H1 (cell line): ENCODE results near the gene POTEM. TPM values are rescaled to one million over a fixed set of nuclear protein-coding genes. Genes with fewer than 3 reads are reported as not detected.
"Not testable (repeated sequence)": the region's sequence is repeated elsewhere in the genome, so short reads cannot be mapped to it uniquely, and the experiment has no call there.

Experiments used
- CTCF ChIA-PET: fragments of 300-600 bp; sonication (Branson Sonifier 250); formaldehyde crosslinking; loops from one replicate; lab custom pipeline; 2021; ENCODE audit not compliant: partially characterized antibody; lab: Charles Lee
- POLR2A ChIA-PET: fragments of 300-600 bp; sonication (Branson Sonifier 250); formaldehyde crosslinking; loops from one replicate; lab custom pipeline; 2021; ENCODE audit warnings: inconsistent platforms; ENCODE audit not compliant: partially characterized antibody; lab: Charles Lee
- DNase-seq, 2 experiments: peaks; one replicate each; pipeline versions ENCODE4 v3.0.0 to v3.0.0-alpha.2; 2010 to 2022; ENCODE audit warnings: low spot score in 2 of 2, low read depth in 1 of 2, mixed read lengths in 1 of 2
- FAIRE-seq: peaks from 2 replicates; lab custom pipeline; 2011; peaks lifted over from hg19 to GRCh38; lab: Jason Lieb, UNC
- H2AFZ ChIP-seq: 2 replicates; pipeline ENCODE4 v1.8.1; 2012; ENCODE audit warnings: low read length, inconsistent platforms
- H2AK5ac ChIP-seq: 2 replicates; pipeline ENCODE4 v1.6.1; 2013; ENCODE audit warnings: low read depth, low read length
- H2BK120ac ChIP-seq: replicated peaks from 2 replicates; pipeline ENCODE3; 2013; ENCODE audit warnings: low read depth, low read length, inconsistent platforms
- H2BK12ac ChIP-seq: 2 replicates; pipeline ENCODE4 v1.6.1; 2013; ENCODE audit warnings: low read depth, low read length
- H2BK15ac ChIP-seq: 2 replicates; pipeline ENCODE4 v1.6.1; 2013; ENCODE audit warnings: low read length
- H2BK20ac ChIP-seq: 2 replicates; pipeline ENCODE4 v1.6.1; 2013; ENCODE audit warnings: low read length
- H2BK5ac ChIP-seq: 2 replicates; pipeline ENCODE4 v1.6.1; 2013; ENCODE audit warnings: low read depth, low read length
- H3K14ac ChIP-seq: 2 replicates; pipeline ENCODE4 v1.6.1; 2013; ENCODE audit warnings: inconsistent platforms; ENCODE audit not compliant: insufficient read length
- H3K18ac ChIP-seq: 2 replicates; pipeline ENCODE4 v1.6.1; 2013; ENCODE audit warnings: low read length; ENCODE audit errors: extremely low read depth
- H3K23ac ChIP-seq: 2 replicates; pipeline ENCODE4 v1.6.1; 2013; ENCODE audit warnings: inconsistent platforms; ENCODE audit not compliant: insufficient read length
- H3K23me2 ChIP-seq: 2 replicates; pipeline ENCODE4 v1.6.1; 2013; ENCODE audit warnings: low read depth, low read length
- H3K27ac ChIP-seq: 2 replicates; pipeline ENCODE4 v1.6.1; 2011; ENCODE audit warnings: low read depth, low read length, inconsistent platforms
- H3K27me3 ChIP-seq, 4 experiments: replicated peaks in 1 of 4; 1 replicate in 1 of 4; 2 replicates in 3 of 4; pipeline versions ENCODE4 v1.6.1 to v1.8.1; 2011 to 2013; ENCODE audit warnings: low read length in 3 of 4, mild to moderate bottlenecking in 3 of 4, inconsistent platforms in 2 of 4, mixed read lengths in 2 of 4, moderate library complexity in 1 of 4; ENCODE audit not compliant: control insufficient read depth in 3 of 4, insufficient read depth in 3 of 4; ENCODE audit errors: extremely low read depth in 1 of 4
- H3K36me3 ChIP-seq, 4 experiments: 2 replicates each; pipeline versions ENCODE4 v1.6.1 to v1.8.1; 2011 to 2013; ENCODE audit warnings: mild to moderate bottlenecking in 4 of 4, low read length in 3 of 4, moderate library complexity in 2 of 4, control low read depth in 1 of 4, inconsistent platforms in 1 of 4; ENCODE audit not compliant: insufficient read depth in 4 of 4, control insufficient read depth in 2 of 4
- H3K4ac ChIP-seq: replicated peaks from 2 replicates; pipeline ENCODE3; 2013; ENCODE audit warnings: low read length, low read depth, mixed read lengths, inconsistent platforms; ENCODE audit not compliant: insufficient read length
- H3K4me1 ChIP-seq, 4 experiments: replicated peaks in 1 of 4; 1 replicate in 1 of 4; 2 replicates in 3 of 4; pipeline versions ENCODE4 v1.6.1 to v1.8.1; 2011 to 2013; ENCODE audit warnings: low read length in 3 of 4, inconsistent platforms in 2 of 4, mixed read lengths in 1 of 4; ENCODE audit not compliant: insufficient read depth in 4 of 4, control insufficient read depth in 3 of 4
- H3K4me2 ChIP-seq, 2 experiments: 2 replicates each; pipeline versions ENCODE4 v1.6.1 to v1.8.1; 2011 to 2013; ENCODE audit warnings: low read depth in 2 of 2, low read length in 2 of 2, control low read depth in 1 of 2, inconsistent platforms in 1 of 2, mild to moderate bottlenecking in 1 of 2; ENCODE audit not compliant: insufficient read depth in 1 of 2
- H3K4me3 ChIP-seq, 4 experiments: fragments of 200-600, 300-600 bp in 1 of 4; sonication (generic), shearing (Covaris generic), sonication (Bioruptor Twin) in 1 of 4; 2 replicates each; pipeline versions ENCODE4 v1.5.1 to v1.8.1; 2011 to 2016; ENCODE audit warnings: low read length in 4 of 4, low read depth in 3 of 4, control low read depth in 2 of 4, inconsistent platforms in 2 of 4, mild to moderate bottlenecking in 2 of 4, mixed read lengths in 1 of 4, moderate library complexity in 1 of 4; ENCODE audit not compliant: insufficient read depth in 2 of 4; ENCODE audit errors: extremely low read depth in 1 of 4
- H3K56ac ChIP-seq: replicated peaks from 2 replicates; pipeline ENCODE3; 2013; ENCODE audit warnings: low read depth, mild to moderate bottlenecking, mixed read lengths, low read length, inconsistent platforms; ENCODE audit not compliant: insufficient read length
- H3K79me1 ChIP-seq: 2 replicates; pipeline ENCODE4 v1.6.1; 2013; ENCODE audit warnings: low read depth, low read length, control low read depth
- H3K79me2 ChIP-seq, 2 experiments: 2 replicates each; pipeline versions ENCODE4 v1.6.1 to v1.8.1; 2012 to 2013; ENCODE audit warnings: low read length in 2 of 2, mild to moderate bottlenecking in 2 of 2, inconsistent platforms in 1 of 2; ENCODE audit not compliant: insufficient read depth in 2 of 2, control insufficient read depth in 1 of 2
- H3K9ac ChIP-seq, 4 experiments: replicated peaks in 1 of 4; 1 replicate in 1 of 4; 2 replicates in 3 of 4; pipeline versions ENCODE4 v1.6.1 to v1.8.1; 2011 to 2013; ENCODE audit warnings: low read depth in 3 of 4, low read length in 3 of 4, control low read depth in 2 of 4, mild to moderate bottlenecking in 2 of 4, moderate library complexity in 2 of 4, inconsistent platforms in 1 of 4; ENCODE audit errors: extremely low read depth in 1 of 4
- H3K9me3 ChIP-seq, 2 experiments: 2 replicates each; pipeline versions ENCODE4 v1.6.1 to v1.8.1; 2012 to 2013; ENCODE audit warnings: mild to moderate bottlenecking in 2 of 2, moderate library complexity in 2 of 2, control low read depth in 1 of 2, inconsistent platforms in 1 of 2, low read depth in 1 of 2, low read length in 1 of 2, mixed read lengths in 1 of 2; ENCODE audit not compliant: insufficient read depth in 2 of 2
- H4K20me1 ChIP-seq, 2 experiments: replicated peaks in 1 of 2; 2 replicates each; pipeline versions ENCODE3 to v1.8.1; 2011 to 2013; ENCODE audit warnings: inconsistent platforms in 2 of 2, low read length in 2 of 2, mild to moderate bottlenecking in 1 of 2; ENCODE audit not compliant: insufficient read depth in 2 of 2, control insufficient read depth in 1 of 2
- H4K5ac ChIP-seq: 2 replicates; pipeline ENCODE4 v1.6.1; 2013; ENCODE audit warnings: low read length, low read depth, mixed read lengths, inconsistent platforms; ENCODE audit not compliant: insufficient read length
- H4K8ac ChIP-seq: 2 replicates; pipeline ENCODE4 v1.8.0; 2013; ENCODE audit warnings: mild to moderate bottlenecking, moderate library complexity, low read length, inconsistent platforms; ENCODE audit not compliant: insufficient read depth; ENCODE audit errors: extremely low read depth
- H4K91ac ChIP-seq: replicated peaks from 2 replicates; pipeline ENCODE3; 2013; ENCODE audit warnings: low read length, mixed read lengths, inconsistent platforms; ENCODE audit not compliant: insufficient read length
- WGBS, 2 experiments: shearing (Covaris generic) in 1 of 2; methylation state at CpG; one replicate each; pipeline versions ENCODE4 v1.1.6 to v1.1.7; 2013 to 2015; ENCODE audit warnings: low lambda C conversion rate in 2 of 2, mixed read lengths in 2 of 2, inconsistent platforms in 1 of 2, low coverage in 1 of 2, missing lambda C conversion rate in 1 of 2; ENCODE audit not compliant: insufficient replicate concordance in 2 of 2, insufficient coverage in 1 of 2, insufficient read length in 1 of 2; ENCODE audit errors: extremely low coverage in 1 of 2, missing lambda C conversion rate in 1 of 2; 5-methylcytosine and 5-hydroxymethylcytosine counted together
- polyA plus RNA-seq, 7 experiments: library from polyadenylated mRNA; depleted of rRNA in 3 of 7; stranded (reverse) in 5 of 7; unstranded in 2 of 7; fragments of >200 nt in 5 of 7; fragments of 200-250 nt in 2 of 7; gene quantifications; 1 replicate in 5 of 7; 2 replicates in 1 of 7; 4 replicates in 1 of 7; pipeline versions ENCODE4 v1.2.1 to v1.2.3, GENCODE V29; 2011 to 2013; ENCODE audit warnings: missing spikeins in 2 of 7, mixed read lengths in 2 of 7
- total RNA-seq: library from RNA; stranded (reverse); fragmentation: NEBNext Ultra II Directional; extraction: Animal tissue kit (Norgen Biotek cat#: 25700); gene quantifications from 2 replicates; pipeline ENCODE4 v1.2.1, GENCODE V29; 2021

Gene POTEM
- total and polyA plus RNA-seq, 2 of the 8 experiments (the other 6 are each of a cell fraction or from before 2014, with no cell fraction given) = not detected

DNA sequence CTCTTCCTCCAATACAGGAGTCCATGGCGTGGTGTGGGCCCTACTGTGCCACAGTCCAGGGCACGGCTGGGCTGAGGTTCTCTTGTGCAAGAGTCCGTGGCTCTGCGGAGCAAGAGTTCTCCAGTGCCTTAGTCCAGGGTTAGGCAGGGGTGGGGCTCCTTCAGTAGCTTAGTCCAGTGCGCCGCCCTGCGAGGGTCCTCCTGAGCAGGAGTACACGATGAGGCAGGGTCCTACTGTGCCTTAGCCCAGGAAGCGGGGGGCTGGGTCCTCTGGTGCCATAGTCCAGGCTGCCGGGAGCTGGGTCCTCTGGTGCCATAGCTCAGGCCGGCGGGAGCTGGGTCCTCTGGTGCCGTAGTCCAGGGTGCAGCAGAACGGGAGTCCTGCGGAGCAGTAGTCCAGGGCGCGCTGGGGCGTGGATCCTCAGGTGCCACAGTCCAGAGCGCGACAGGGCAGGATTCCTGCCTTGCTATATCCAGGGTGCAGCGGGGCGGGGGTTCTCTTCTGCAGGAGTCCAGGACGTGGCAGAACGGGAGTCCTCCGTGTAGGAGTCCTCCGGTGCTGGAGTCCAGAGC lies 69.7 kb downstream of the POTEM start:
- H2BK5ac ChIP-seq, FAIRE-seq, H3K18ac ChIP-seq, H3K4me2 ChIP-seq, H3K79me1 ChIP-seq, H4K5ac ChIP-seq, CTCF ChIA-PET, H3K9me3 ChIP-seq, H2BK15ac ChIP-seq, H3K27me3 ChIP-seq, H4K91ac ChIP-seq, H3K23ac ChIP-seq, H2AFZ ChIP-seq, H3K14ac ChIP-seq, H3K79me2 ChIP-seq, H4K20me1 ChIP-seq, H3K56ac ChIP-seq, H3K4me3 ChIP-seq, DNase-seq, H3K4me1 ChIP-seq, H3K9ac ChIP-seq, H2BK12ac ChIP-seq, POLR2A ChIA-PET, H3K4ac ChIP-seq, H2AK5ac ChIP-seq, H3K36me3 ChIP-seq, H3K23me2 ChIP-seq, H3K27ac ChIP-seq, H4K8ac ChIP-seq, H2BK20ac ChIP-seq, H2BK120ac ChIP-seq: not testable (repeated sequence)
- WGBS, 2 experiments = 98% methylated on average over 8 of the region's 26 CpGs; no CpG with 5 or more reads in 1 of the 2 experiments

DNA sequence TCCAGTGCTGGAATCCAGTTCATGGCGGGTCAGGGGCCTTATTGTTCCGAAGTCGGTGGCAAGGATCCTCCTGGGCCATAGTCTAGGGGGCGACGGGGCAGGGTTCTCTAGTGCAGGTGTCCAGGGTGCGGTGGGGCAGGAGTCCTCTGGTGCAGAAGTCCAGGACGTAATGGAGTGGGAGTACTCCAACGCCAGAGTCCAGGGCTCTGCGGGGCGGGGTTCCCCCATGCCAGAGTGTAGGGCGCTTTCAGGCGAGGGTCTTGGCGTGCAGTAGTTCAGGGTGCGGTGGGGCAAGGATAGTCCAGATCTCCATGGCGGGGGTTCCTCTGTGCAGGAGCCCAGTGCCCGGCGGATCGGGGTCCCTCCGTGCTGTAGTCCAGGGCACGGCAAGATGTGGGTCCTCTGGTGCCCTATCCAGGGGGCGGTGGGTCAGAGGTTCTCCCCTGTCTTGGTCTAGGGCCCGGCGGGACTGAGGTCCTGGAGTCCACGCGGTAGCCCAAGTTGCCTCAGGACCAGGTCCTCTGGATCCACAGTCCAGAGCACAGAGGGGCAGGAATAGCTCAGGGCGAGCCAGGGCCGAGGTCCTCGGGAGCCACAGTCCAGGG lies 70.9 kb downstream of the POTEM start:
- H4K20me1 ChIP-seq, H3K18ac ChIP-seq, H2BK15ac ChIP-seq, H3K79me1 ChIP-seq, H2AFZ ChIP-seq, H3K23ac ChIP-seq, POLR2A ChIA-PET, H2BK5ac ChIP-seq, H3K4ac ChIP-seq, H2BK12ac ChIP-seq, H4K5ac ChIP-seq, H3K9ac ChIP-seq, H2AK5ac ChIP-seq, H3K36me3 ChIP-seq, CTCF ChIA-PET, H3K56ac ChIP-seq, H3K4me3 ChIP-seq, FAIRE-seq, DNase-seq, H3K14ac ChIP-seq, H3K23me2 ChIP-seq, H3K27me3 ChIP-seq, H3K9me3 ChIP-seq, H3K4me1 ChIP-seq, H2BK120ac ChIP-seq, H4K91ac ChIP-seq, H3K4me2 ChIP-seq, H3K27ac ChIP-seq, H3K79me2 ChIP-seq, H4K8ac ChIP-seq, H2BK20ac ChIP-seq: not testable (repeated sequence)
- WGBS, 2 experiments = 96% methylated on average over 7 of the region's 28 CpGs; no CpG with 5 or more reads in 1 of the 2 experiments
